Upper lobe of left lung (tissue), 4 donors: ENCODE results near the gene HIC2.
"Not testable (repeated sequence)": the region's sequence is repeated elsewhere in the genome, so short reads cannot be mapped to it uniquely, and the experiment has no call there.

Experiments
- POLR2A ChIP-seq, 4 donors: fragments of 450-650 bp; IDR thresholded peaks; one replicate each; pipeline ENCODE4 v1.5.1; 2016 to 2017; ENCODE audit warnings: antibody characterized with exemption in 4 of 4, mild to moderate bottlenecking in 2 of 4
- POLR2AphosphoS5 ChIP-seq, 2 donors: sonication (generic); formaldehyde crosslinking; IDR thresholded peaks; one replicate each; pipeline ENCODE4 v1.5.1; 2017; ENCODE audit warnings: antibody characterized with exemption in 2 of 2
- TF ChIP-seq, protein P1 (sequence below), 6 experiments: fragments of 450-650 bp in 4 of 6; fragments of 200-600 bp in 2 of 6; sonication (generic) in 2 of 6; IDR thresholded peaks; one replicate each; pipeline ENCODE4 v1.5.1; 2016 to 2019; ENCODE audit warnings: antibody characterized with exemption in 6 of 6

DNA sequence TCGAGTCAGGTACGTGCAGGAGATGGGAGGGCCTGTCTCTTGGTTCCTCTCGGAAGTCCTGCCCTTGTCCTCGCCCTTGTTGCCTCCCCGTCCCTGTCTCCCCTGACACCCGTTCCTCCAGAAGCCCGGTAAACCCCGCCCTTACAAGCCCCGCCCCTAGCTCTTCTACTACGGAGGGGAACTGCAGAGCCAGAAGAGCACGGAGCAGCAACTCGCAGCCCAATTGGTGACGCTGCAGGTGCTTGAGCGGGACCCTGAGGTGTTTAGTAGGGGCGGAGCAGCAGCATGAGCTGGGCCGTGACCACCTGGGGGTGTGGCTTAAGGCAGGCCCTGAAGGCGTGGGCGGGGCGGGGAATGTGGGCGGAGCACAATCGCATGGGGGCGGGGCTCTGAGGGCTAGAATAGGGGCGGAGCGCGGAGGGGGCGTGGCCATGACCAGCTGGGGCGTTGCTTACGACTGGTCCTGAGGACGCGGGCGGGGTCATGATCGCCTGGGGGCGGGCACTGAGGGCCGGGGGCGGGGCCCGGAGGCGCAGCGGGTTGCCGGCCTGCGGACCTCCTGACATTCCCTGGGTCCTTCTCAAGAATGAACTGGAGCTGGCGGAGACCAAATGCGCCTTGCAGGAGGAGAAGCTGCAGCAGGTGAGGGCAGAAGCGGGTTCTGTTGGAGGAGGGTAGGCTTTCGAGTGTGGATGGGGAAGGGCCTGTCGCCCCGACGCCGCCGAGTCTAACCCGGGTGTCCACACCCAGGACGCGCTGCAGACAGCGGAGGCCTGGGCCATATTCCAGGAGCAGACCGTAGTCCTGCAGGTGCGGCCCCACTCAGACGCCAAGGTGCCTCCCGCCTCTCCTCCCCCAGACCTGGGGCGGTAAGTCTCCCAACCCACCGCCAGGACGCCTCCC is 51.3 kb downstream of the HIC2 start:
- TF ChIP-seq, protein P1, sequence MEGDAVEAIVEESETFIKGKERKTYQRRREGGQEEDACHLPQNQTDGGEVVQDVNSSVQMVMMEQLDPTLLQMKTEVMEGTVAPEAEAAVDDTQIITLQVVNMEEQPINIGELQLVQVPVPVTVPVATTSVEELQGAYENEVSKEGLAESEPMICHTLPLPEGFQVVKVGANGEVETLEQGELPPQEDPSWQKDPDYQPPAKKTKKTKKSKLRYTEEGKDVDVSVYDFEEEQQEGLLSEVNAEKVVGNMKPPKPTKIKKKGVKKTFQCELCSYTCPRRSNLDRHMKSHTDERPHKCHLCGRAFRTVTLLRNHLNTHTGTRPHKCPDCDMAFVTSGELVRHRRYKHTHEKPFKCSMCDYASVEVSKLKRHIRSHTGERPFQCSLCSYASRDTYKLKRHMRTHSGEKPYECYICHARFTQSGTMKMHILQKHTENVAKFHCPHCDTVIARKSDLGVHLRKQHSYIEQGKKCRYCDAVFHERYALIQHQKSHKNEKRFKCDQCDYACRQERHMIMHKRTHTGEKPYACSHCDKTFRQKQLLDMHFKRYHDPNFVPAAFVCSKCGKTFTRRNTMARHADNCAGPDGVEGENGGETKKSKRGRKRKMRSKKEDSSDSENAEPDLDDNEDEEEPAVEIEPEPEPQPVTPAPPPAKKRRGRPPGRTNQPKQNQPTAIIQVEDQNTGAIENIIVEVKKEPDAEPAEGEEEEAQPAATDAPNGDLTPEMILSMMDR (IDR thresholded peaks at IDR 0.05), result not testable (repeated sequence)
- not testable (repeated sequence) for TF ChIP-seq POLR2A, POLR2AphosphoS5 (IDR thresholded peaks at IDR 0.05)
